Gastrocnemius medialis (tissue), 4 donors: ENCODE results near the gene WNK4. TPM values are rescaled to one million over a fixed set of nuclear protein-coding genes. Genes with fewer than 3 reads are reported as not detected.
A peak's percentile ranks its signal among the peaks of the same experiment; 100 is the strongest.

ENCODE experiments used
- ATAC-seq, 2 donors: fragments of 150-250 bp; one replicate each; pipeline ENCODE4 v1.9.1; 2016
- DNase-seq, 2 donors: peaks; one replicate each; pipeline ENCODE4 v3.0.0-alpha.2; 2019
- H3K27ac ChIP-seq, 4 donors: fragments of 200-600 bp; sonication (generic); 1 replicate in 1 of 4; 2 replicates in 3 of 4; pipeline ENCODE4 v1.5.1; 2016 to 2018; ENCODE audit warnings: mild to moderate bottlenecking in 2 of 4, moderate library complexity in 1 of 4
- H3K27me3 ChIP-seq, 3 donors: fragments of 200-600 bp; sonication (generic) in 2 of 3; 1 replicate in 1 of 3; 2 replicates in 2 of 3; pipeline versions ENCODE4 v1.5.1 to v1.6.0; 2016 to 2019; ENCODE audit warnings: mild to moderate bottlenecking in 1 of 3, moderate library complexity in 1 of 3
- H3K36me3 ChIP-seq, 2 donors: fragments of 200-600 bp; sonication (generic) in 1 of 2; one replicate each; pipeline ENCODE4 v1.5.1; 2017 to 2018
- H3K4me1 ChIP-seq, 2 donors: fragments of 200-600 bp; sonication (generic) in 1 of 2; one replicate each; pipeline ENCODE4 v1.5.1; 2016 to 2017; ENCODE audit warnings: mild to moderate bottlenecking in 2 of 2
- H3K4me3 ChIP-seq, 4 donors: fragments of 200-600 bp; sonication (generic) in 3 of 4; 1 replicate in 1 of 4; 2 replicates in 3 of 4; pipeline ENCODE4 v1.5.1; 2016 to 2019; ENCODE audit warnings: mild to moderate bottlenecking in 2 of 4
- H3K9me3 ChIP-seq, 3 donors: fragments of 200-600 bp; sonication (generic) in 2 of 3; 1 replicate in 1 of 3; 2 replicates in 2 of 3; pipeline ENCODE4 v1.5.1; 2016 to 2019
- POLR2A ChIP-seq, 2 donors: fragments of 450-650 bp; IDR thresholded peaks; one replicate each; pipeline ENCODE4 v1.6.1; 2017; ENCODE audit warnings: antibody characterized with exemption in 2 of 2, mild to moderate bottlenecking in 2 of 2, moderate library complexity in 2 of 2
- in situ Hi-C, 4 donors: fragments of 200-750 bp; cut with MboI; loops; one replicate each; pipeline versions ENCODE4 v1.15.0 to v1.8.0; 2017; ENCODE audit warnings: low sequenced_read_pairs in 4 of 4
- intact Hi-C: fragments of 100-400 bp; cut with DNase I; formaldehyde crosslinking; loops from one replicate; pipeline ENCODE4 v1.15.1; 2023; ENCODE audit warnings: low total_unique reads
- total RNA-seq, 4 donors: library from RNA; depleted of rRNA; stranded (reverse); fragments of >200 nt; gene quantifications; one replicate each; pipeline versions ENCODE4 v1.1.0 to v1.2.3, GENCODE V29; 2016
- TF ChIP-seq, protein P1 (sequence below), 5 experiments: fragments of 450-650 bp in 3 of 5; fragments of 200-600 bp in 2 of 5; sonication (generic) in 2 of 5; IDR thresholded peaks in 4 of 5; conservative IDR thresholded peaks in 1 of 5; 1 replicate in 4 of 5; 2 replicates in 1 of 5; pipeline ENCODE4 v1.5.1; 2016 to 2019; ENCODE audit warnings: antibody characterized with exemption in 5 of 5, mild to moderate bottlenecking in 3 of 5, moderate library complexity in 3 of 5

Gene WNK4
- total RNA-seq, 4 donors from 2014 or later = not detected

DNA sequence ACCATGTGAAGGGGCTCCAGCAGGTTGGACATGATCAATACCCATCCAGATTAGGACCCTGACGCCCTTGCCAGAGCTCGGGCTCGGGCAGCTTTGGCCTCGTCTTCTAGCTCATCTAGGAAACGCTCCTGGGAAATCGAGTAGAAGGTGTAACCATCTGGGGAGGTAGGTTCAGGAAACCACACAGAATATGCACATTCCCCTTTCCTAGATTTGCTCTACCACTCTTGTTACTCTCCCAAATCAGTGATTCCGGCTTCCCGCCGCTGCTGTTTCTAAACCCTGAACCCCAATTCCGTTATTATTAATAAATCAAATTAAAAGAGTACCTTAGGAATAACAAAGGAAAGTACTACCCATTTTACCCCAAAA is 17.6 kb downstream of the WNK4 start:
- Histone ChIP-seq H3K9me3 (no peaks in the 10 kb centered on the region), H3K4me3 (peak overlapping the region; percentile 78 to 94 (median 87)), H3K27me3 (no peaks in the 10 kb centered on the region), H3K4me1 (peaks cover 17 to 18% of the 10 kb centered on the region in 2 donors), H3K27ac (peak overlapping the region; percentile 85 to 95 (median 86)), H3K36me3 (peaks cover 0 to 5% of the 10 kb centered on the region in 2 donors)
- in situ Hi-C loops = no loop called here
- no peak for ATAC-seq
- TF ChIP-seq, protein P1, sequence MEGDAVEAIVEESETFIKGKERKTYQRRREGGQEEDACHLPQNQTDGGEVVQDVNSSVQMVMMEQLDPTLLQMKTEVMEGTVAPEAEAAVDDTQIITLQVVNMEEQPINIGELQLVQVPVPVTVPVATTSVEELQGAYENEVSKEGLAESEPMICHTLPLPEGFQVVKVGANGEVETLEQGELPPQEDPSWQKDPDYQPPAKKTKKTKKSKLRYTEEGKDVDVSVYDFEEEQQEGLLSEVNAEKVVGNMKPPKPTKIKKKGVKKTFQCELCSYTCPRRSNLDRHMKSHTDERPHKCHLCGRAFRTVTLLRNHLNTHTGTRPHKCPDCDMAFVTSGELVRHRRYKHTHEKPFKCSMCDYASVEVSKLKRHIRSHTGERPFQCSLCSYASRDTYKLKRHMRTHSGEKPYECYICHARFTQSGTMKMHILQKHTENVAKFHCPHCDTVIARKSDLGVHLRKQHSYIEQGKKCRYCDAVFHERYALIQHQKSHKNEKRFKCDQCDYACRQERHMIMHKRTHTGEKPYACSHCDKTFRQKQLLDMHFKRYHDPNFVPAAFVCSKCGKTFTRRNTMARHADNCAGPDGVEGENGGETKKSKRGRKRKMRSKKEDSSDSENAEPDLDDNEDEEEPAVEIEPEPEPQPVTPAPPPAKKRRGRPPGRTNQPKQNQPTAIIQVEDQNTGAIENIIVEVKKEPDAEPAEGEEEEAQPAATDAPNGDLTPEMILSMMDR (IDR thresholded peaks at IDR 0.05 in 4 of 5, conservative IDR thresholded peaks at IDR 0.05 in 1 of 5) = no peak
- no peak for TF ChIP-seq POLR2A (IDR thresholded peaks at IDR 0.05)
- intact Hi-C loops = loop anchor here (1.0 kb wide), 1 partner anchor 25 kb away; the partner anchor contains the start of gene VPS25
- no peak for DNase-seq

DNA sequence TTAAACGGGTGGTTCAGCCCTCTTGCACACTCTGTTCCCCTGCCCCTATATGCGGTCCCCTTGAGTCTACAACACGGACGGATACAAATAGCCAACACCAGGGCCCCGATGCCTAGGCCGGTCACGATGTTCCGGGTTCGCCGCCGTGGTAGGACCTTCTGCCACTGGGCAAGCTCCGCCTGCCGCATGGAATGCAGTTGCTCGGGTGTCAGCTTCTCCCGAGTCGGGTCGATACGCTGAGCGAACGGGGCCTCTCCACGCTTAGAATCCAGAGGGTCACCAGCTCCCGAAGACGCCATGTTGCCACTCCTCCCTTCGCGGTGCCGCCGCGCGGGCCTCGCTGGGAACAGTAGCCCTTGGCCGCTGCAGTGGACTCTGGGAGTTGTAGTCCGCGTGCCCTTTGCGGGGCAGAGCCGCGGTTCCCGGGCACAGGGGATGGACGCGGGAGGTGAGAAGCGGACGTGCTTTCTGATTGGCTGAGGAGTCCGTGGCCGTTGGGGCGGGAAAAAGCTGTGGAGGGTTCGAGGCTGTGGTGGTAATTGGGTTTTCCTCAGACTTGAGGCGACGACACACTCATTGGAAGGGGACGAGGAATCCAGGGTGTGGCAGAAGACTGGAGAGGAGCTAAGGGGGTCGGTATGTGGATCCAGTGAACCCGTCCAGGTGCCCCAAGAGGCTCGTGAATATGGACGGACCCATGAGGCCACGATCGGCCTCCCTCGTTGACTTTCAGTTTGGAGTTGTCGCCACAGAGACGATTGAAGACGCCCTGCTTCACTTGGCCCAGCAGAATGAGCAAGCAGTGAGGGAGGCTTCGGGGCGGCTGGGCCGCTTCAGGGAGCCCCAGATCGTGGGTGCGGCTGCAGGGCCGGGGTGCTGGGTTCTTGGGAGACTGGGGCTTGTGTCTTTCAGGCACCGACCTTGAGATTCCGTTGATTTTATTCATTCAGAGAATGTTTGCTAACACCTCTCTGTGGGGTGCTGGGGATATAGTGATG is 18.3 kb downstream of the WNK4 start, which contains the start of the genes CNTD1 and COA3:
CNTD1 (plus strand) TSS at position 479 of the 998 bp plus-strand sequence; CDS start at position 686, 207 bp downstream.
COA3 (minus strand) TSS at position 322 of the 998 bp plus-strand sequence; CDS start at position 299, 23 bp downstream.
- in situ Hi-C loops (no loop called here), intact Hi-C loops (loop anchor here (1.0 kb wide), 1 partner anchor 25 kb away; the partner anchor contains the start of gene VPS25)
- ATAC-seq = peak; percentile 97
- peak; percentile 77 to 84 for DNase-seq
- TF ChIP-seq, protein P1 (IDR thresholded peaks at IDR 0.05 in 4 of 5, conservative IDR thresholded peaks at IDR 0.05 in 1 of 5) = peak in 1 of 5 experiments; percentile 19
- TF ChIP-seq POLR2A (IDR thresholded peaks at IDR 0.05) = no peak
- Histone ChIP-seq H3K4me3 (peak within 1 kb of the TSS; percentile 78 to 94 (median 87)), H3K36me3 (peaks cover 0 to 5% of the 10 kb centered on the region in 2 donors), H3K4me1 (peaks cover 17 to 18% of the 10 kb centered on the region in 2 donors), H3K27me3 (no peaks in the 10 kb centered on the region), H3K27ac (peak within 1 kb of the TSS; percentile 85 to 95 (median 86)), H3K9me3 (no peaks in the 10 kb centered on the region)

DNA sequence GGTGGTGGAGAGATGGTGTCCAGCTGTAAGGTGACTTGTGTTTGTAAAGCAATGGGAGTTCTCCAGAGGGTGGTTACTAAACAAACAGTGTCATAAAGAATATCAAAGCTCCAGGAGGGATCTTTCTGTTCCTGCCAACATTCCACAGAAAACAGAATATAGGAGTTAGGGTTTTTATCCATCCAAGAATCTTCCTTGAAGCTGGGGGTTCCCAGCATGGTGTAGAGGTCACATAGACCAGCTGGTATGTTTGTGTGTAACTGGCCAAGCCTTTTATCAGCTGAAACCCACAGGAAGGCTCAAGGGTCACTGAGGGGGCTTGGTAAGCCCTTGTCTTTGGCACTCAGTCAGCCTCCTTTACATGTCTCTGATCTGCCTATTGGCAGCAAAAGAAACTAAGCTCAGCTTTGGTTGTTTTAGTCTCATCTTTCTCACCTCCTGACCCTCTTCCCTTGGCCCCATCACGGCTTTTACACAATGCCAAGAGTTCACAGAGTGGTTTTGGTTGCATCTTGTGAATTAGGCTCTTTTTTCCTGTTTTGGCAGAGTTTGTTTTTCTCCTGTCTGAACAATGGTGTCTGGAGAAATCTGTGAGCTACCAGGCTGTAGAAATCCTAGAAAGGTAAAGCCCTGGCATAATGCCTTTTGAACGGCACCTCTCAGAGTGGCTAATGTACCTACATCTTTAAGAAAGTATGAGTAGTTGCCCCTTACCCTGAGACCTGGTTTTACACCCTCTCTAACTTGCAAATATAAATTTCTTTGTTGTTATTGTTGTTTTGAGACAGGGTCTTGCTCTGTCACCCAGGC is 22.9 kb downstream of the WNK4 start:
- H3K4me3 ChIP-seq = no peak overlapping the region
- no peaks in the 10 kb centered on the region for H3K27me3 ChIP-seq
- intact Hi-C loops = no loop called here
- TF ChIP-seq POLR2A (IDR thresholded peaks at IDR 0.05) = no peak
- TF ChIP-seq, protein P1 (IDR thresholded peaks at IDR 0.05 in 4 of 5, conservative IDR thresholded peaks at IDR 0.05 in 1 of 5) = no peak
- H3K9me3 ChIP-seq = no peaks in the 10 kb centered on the region
- peaks cover 0 to 3% of the 10 kb centered on the region in 2 donors for H3K4me1 ChIP-seq
- in situ Hi-C loops = no loop called here
- DNase-seq (no peak), ATAC-seq (no peak)
- no peak overlapping the region for H3K27ac ChIP-seq
- H3K36me3 ChIP-seq = no peaks in the 10 kb centered on the region

DNA sequence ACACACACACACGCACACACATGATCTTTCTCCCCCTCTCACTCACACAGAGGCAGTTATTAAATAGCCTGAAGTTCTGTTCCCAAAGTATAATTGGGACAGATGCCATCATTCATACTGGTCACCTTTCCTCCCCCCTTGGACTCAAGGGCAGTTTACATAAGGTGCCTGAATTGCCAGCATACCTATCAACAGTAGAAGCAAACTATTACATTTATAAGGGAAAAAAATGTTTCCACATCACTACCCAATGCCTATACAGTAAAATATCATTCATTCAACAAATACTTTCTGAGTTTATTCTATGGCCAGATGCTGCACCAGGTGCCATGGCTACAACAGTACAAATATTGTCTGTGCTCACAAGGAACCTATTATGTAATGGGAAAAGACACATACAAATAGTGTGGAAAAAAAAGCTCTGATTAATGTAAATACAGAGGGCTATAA is 24.5 kb downstream of the WNK4 start:
- no peaks in the 10 kb centered on the region for H3K27me3 ChIP-seq
- H3K4me1 ChIP-seq = no peaks in the 10 kb centered on the region
- H3K36me3 ChIP-seq = peaks cover 0 to 3% of the 10 kb centered on the region in 2 donors
- DNase-seq (no peak), ATAC-seq (no peak)
- in situ Hi-C loops = no loop called here
- no peak overlapping the region for H3K27ac ChIP-seq
- intact Hi-C loops = no loop called here
- H3K9me3 ChIP-seq = no peaks in the 10 kb centered on the region
- no peak for TF ChIP-seq POLR2A (IDR thresholded peaks at IDR 0.05)
- TF ChIP-seq, protein P1 (IDR thresholded peaks at IDR 0.05 in 4 of 5, conservative IDR thresholded peaks at IDR 0.05 in 1 of 5) = no peak
- H3K4me3 ChIP-seq = no peak overlapping the region
